ENCODE measurements around the gene PARD3.

DNA sequence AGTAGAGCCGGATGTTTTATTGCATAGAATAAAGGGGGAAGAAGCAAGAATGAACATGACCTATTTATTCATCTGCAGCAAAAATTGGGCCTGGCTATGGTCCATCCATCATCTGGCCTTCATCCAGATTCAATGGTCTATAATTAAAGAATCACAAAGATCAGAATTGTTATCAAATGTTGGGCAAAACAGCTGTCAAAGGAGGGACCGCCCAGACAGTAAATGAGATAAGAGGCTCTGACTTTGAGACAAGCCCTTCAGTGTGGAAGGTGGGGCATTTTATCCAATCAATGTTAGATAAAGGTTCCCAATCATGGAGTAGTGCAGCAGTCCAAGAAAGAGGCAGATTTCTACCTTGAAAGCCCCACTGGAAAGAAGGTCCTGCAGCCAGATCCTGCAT lies 153.5 kb downstream of the PARD3 start:
- TF ChIP-seq CTCF (IDR thresholded peaks at IDR 0.05; ENCODE audit: extremely low read depth in 1 of 2, insufficient read depth in 1 of 2, low read depth in 1 of 2, low read length in 2 of 2) (no peak), POLR2AphosphoS5 (IDR thresholded peaks at IDR 0.05; ENCODE audit: insufficient read depth, low read depth, low read length) (no peak), GATA2 (IDR thresholded peaks at IDR 0.05; ENCODE audit: insufficient read depth, insufficient read length, low read depth, low read length) (no peak), POLR2A (IDR thresholded peaks at IDR 0.05; ENCODE audit: low read depth, low read length) (no peak), EZH2 (IDR thresholded peaks at IDR 0.05; ENCODE audit: borderline replicate concordance, low read depth, low read length, severe bottlenecking) (no peak), MYC (IDR thresholded peaks at IDR 0.05; ENCODE audit: low read depth, low read length) (no peak), JUN (IDR thresholded peaks at IDR 0.05; ENCODE audit: borderline replicate concordance, insufficient read depth, insufficient read length, low read depth) (no peak)
- TF ChIP-seq, protein P1, sequence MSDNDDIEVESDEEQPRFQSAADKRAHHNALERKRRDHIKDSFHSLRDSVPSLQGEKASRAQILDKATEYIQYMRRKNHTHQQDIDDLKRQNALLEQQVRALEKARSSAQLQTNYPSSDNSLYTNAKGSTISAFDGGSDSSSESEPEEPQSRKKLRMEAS (IDR thresholded peaks at IDR 0.05; ENCODE audit: insufficient read depth, insufficient read length), result no peak
